ENCODE measurements around the gene DENND6B. TPM values are rescaled to one million over a fixed set of nuclear protein-coding genes. Genes with fewer than 3 reads are reported as not detected.

Gene DENND6B
- total and polyA plus RNA-seq, 2 of the 13 experiments (the other 11 are each of a cell fraction or from before 2014, with no cell fraction given): 0.95 to 3.8 TPM

DNA sequence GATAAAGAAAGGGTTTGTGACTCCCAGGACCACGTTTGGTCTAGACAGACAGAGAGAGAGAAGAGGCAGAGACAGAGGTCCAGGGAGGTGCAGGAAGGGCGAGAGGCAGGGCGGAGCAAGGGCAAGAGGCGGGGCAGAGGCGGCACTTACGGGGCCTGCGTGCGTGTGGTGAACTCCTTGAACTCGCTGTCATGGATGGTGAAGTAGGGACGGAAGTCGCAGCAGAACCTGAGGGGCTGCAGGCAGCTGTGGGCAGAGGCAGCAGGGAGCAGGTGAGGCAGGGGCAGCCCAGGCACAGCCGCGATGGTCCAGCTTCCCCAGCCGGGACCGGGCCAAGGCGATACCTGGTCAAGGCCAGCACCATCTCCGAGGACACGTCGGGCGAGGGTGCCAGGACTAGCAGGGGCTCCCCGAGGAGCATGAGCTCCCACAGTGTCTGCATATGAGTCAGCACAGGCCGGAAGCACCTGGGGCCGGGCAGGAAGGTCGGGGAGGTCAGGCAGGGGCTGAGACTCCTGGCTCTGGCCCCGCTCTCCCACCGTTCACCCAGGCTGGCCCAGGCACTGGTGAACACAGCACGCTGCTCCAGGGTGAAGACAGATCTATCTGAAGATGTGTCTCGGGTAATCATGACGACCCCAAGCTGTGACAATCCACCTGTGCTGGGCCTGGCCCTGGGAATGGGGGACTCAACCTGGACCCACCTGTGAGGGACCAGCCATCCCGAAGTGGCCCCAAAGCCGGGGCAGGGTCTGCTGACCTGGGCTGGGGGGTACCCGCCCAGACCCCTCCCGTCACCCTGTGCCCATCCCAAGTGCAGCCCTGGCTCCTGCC is 12.1 kb downstream of the DENND6B start (continued):
- TF ChIP-seq ZNF205 (CRISPR knock-in tag; IDR thresholded peaks at IDR 0.05) (no peak), ZNF33B (CRISPR knock-in tag; IDR thresholded peaks at IDR 0.05) (no peak), ZNF792 (CRISPR knock-in tag; IDR thresholded peaks at IDR 0.05) (no peak), ZNF567 (CRISPR knock-in tag; IDR thresholded peaks at IDR 0.05; ENCODE audit: borderline replicate concordance) (no peak), ZNF761 (CRISPR knock-in tag; conservative IDR thresholded peaks at IDR 0.05) (no peak), ZSCAN5A (CRISPR knock-in tag; IDR thresholded peaks at IDR 0.05; ENCODE audit: borderline replicate concordance) (no peak), TP53 (CRISPR knock-in tag; conservative IDR thresholded peaks at IDR 0.05) (no peak), SKIL (CRISPR knock-in tag; IDR thresholded peaks at IDR 0.05; ENCODE audit: borderline replicate concordance) (no peak), ZNF660 (CRISPR knock-in tag; IDR thresholded peaks at IDR 0.05; ENCODE audit: borderline replicate concordance, low read depth) (no peak), ARID3A (IDR thresholded peaks at IDR 0.05; ENCODE audit: low read depth, low read length) (no peak), NFE2L1 (CRISPR knock-in tag; IDR thresholded peaks at IDR 0.05; ENCODE audit: borderline replicate concordance) (no peak), TCF12 (IDR thresholded peaks at IDR 0.05) (no peak), TCF12 (CRISPR knock-in tag; IDR thresholded peaks at IDR 0.05) (0 out of 2 replicates have a peak, but pooled peaks have one; percentile 49), KLF16 (CRISPR knock-in tag; IDR thresholded peaks at IDR 0.05) (no peak), ZNF460 (CRISPR knock-in tag; IDR thresholded peaks at IDR 0.05; ENCODE audit: borderline replicate concordance) (no peak), ZNF33A (CRISPR knock-in tag; IDR thresholded peaks at IDR 0.05; ENCODE audit: borderline replicate concordance) (no peak), ZBTB8A (CRISPR knock-in tag; IDR thresholded peaks at IDR 0.05; ENCODE audit: borderline replicate concordance, low read depth) (no peak)
- TF ChIP-seq, protein P1, sequence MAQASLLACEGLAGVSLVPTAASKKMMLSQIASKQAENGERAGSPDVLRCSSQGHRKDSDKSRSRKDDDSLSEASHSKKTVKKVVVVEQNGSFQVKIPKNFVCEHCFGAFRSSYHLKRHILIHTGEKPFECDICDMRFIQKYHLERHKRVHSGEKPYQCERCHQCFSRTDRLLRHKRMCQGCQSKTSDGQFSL (CRISPR knock-in tag; IDR thresholded peaks at IDR 0.05): no peak
- TF ChIP-seq, protein P2, sequence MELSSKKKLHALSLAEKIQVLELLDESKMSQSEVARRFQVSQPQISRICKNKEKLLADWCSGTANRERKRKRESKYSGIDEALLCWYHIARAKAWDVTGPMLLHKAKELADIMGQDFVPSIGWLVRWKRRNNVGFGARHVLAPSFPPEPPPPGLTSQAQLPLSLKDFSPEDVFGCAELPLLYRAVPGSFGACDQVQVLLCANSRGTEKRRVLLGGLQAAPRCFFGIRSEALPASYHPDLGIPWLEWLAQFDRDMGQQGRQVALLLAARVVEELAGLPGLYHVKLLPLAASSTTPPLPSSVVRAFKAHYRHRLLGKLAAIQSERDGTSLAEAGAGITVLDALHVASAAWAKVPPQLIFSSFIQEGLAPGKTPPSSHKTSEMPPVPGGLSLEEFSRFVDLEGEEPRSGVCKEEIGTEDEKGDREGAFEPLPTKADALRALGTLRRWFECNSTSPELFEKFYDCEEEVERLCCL (CRISPR knock-in tag; IDR thresholded peaks at IDR 0.05; ENCODE audit: borderline replicate concordance): no peak
- TF ChIP-seq, protein P3, sequence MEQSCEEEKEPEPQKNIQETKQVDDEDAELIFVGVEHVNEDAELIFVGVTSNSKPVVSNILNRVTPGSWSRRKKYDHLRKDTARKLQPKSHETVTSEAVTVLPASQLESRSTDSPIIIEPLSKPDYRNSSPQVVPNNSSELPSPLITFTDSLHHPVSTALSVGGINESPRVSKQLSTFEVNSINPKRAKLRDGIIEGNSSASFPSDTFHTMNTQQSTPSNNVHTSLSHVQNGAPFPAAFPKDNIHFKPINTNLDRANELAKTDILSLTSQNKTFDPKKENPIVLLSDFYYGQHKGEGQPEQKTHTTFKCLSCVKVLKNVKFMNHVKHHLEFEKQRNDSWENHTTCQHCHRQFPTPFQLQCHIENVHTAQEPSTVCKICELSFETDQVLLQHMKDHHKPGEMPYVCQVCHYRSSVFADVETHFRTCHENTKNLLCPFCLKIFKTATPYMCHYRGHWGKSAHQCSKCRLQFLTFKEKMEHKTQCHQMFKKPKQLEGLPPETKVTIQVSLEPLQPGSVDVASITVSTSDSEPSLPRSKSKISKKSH (CRISPR knock-in tag; IDR thresholded peaks at IDR 0.05; ENCODE audit: borderline replicate concordance): no peak; the same call in 1 of the 2 replicates

All from HepG2 (cell line).